ENCODE data around the gene NDE1.
A peak's percentile ranks its signal among the peaks of the same experiment; 100 is the strongest.
"Not testable (repeated sequence)": the region's sequence is repeated elsewhere in the genome, so short reads cannot be mapped to it uniquely, and the experiment has no call there.

NDE1 gene

DNA sequence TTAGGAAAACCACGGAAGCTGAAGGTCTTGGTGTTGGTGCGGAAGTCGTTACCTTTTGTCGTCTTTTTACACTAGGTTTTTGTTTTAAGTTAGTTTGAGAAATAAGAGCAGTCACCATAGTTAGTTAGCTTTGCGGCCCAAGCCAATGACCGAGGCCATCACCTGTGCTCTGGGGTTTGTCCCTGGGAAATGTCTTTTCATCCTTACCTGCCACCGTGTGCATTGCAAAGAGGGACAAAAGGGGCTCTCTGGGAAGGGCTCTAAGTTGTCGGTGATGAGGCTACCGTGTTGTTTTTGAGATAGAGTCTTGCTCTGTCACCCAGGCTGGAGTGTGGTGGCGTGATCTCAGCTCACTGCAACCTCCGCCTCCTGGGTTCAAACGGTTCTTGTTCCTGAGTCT is 49.8 kb downstream of the NDE1 start:
- DNase-seq (ENCODE audit: low spot score): no peak

DNA sequence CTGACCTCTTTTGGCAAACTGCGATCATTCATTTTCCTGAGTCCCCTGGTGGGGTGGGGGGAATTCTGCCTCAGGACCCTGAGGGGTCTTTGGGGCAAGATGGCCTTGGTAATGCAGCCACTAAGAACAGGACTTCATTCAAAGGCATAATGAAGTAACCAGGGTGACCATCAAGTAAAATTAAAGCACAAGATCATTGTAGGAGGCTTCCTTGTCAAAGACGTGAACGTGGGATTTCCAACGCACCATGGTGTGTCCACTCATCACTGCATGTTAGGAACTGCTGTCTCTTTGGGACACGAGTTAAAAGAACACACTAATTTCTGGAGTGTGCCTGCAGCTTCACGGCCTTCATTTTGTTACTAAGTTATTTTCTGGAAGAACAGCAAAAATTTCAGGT is 51.3 kb downstream of the NDE1 start:
- DNase-seq (ENCODE audit: low spot score): no peak

DNA sequence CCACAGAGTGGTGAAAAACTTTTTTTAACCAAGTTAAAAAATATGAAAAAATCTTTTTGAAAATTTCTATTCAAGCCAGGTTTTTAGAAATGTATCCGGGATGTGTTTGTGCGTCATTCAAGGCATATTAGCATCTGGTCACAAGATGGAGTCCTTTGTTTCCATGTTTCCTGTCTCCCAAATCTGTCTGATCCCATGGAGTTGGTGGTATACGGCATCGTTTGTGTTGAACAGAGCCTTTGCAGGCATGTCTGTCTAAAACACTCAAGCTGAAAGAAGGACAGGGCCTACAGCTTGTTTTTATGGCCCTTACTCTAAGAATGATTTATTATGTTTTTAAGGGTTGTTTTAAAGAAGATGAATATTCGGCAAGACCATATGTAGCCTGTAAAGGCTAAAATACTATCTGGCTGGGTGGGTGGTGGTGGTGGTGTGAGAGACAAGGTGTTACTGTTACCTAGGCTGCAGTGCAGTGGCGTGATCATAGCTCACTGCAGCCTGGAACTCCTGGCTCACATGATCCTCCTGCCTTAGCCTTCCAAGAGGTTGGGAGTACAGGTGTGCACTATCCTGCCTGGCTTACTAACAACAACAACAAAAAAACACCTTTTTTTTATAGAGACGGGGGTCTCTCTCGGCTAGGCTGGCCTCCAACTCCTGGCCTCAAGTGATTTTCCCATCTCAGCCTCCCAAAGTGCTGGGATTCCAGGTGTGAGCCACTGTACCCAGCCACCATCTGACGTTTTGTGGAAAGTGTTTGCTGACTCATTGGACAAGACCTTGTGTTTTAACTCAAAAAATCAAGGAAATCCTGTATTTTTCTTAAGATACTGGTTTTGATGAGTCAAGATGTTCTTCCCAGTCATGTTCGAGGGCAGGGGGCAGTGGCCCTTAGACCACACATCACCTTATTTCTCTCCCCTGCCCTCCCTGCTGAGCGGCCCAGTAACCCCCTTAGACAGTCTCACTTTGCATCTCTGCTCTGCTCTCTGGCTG is 52.2 kb downstream of the NDE1 start:
- no peak for DNase-seq (ENCODE audit: low spot score)

DNA sequence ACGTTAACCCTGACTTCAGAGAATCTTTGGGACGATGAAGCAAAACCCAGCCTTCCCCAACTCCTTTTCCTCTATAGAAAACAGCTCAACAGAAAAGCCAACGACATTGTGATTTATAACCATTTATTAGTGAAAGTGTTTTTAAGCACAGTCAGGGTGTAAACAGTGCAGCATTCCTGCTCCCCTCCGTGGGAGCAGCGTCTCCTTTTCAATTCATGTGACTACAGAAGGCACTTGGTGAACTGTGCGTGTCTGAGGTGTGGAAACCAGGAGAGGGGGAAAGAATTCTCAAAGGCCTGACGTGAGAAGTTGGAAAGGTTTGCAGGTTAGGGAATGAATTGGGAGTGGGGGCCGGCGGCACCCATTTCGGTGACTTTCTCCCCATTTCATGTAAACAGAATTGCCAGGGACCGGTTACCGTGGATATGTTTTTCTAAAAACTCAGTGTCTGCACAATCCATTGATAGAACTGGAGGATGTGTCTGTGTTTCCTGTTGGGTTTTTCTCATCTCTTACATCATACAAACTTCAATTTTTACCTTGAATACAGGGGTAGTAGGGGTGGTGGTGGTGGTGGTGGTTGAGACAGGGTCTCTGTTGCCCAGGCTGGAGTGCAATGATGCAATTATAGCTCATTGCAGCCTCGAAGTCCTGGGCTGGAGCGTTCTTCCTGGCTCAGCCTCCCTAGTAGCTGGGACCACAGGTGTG is 53.1 kb downstream of the NDE1 start:
- DNase-seq (ENCODE audit: low spot score): no peak

DNA sequence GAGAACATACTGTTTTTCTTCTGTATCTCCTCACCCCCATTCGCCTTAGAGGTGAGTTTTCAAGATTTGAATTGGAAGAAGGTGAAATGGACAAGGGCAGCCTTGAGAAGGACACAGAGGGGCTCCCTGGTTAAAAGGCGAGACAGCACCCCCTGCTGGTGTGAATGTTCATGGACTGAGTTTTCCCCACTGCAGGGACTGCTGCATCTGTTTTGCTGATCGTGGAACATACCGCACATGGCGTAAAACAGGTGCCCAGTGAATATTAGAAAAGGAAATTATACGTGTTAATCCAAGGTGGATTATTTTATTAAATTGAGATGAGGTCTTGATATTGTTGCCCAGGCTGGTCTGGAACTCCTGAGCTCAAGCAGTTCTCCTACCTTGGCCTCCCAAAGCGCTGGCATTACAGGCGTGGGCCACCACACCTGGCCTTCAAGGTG is 54.5 kb downstream of the NDE1 start:
- peak; percentile 33 for DNase-seq (ENCODE audit: low spot score)

DNA sequence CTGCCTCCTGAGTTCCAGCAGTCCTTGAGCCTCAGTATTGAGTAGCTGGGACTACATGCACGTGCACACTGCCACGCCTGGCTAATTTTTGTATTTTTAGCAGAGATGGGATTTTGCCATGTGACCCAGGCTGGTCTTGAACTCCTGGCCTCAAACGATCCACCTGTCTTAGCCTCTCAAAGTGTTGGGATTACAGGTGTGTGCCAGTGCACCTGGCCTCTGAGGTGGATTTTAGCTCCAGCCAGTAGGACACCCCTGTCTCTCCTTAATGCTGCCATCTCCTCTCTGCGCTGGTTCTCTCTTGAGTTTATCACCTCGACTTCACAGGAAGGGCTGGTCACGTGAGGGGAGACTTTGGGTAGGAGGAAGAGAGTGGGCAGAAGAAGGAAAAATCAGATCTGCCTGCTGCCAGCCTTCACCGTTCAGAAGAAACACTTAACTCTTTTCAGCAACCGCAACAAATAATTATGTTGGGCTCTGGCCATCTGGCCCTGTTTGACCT is 55.1 kb downstream of the NDE1 start:
- no peak for DNase-seq (ENCODE audit: low spot score)

DNA sequence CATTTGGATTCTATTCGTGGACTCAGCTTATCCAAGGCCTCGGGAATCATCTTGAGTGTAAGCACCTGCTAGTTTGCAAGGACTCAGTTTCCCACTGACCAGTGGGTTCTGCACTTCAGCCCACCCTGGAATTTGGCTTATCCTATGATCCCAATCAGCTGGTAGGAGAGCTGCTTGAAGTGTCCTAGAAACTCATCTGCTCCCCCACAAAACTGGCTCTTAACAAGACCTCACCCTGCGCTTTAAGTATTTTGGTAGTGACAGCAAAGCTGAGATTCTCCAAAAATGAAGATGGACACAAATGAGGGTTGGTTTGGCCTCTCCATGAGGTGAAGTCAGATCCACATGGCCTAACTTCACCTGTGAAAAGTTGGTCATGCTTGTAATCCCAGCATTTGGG is 57.3 kb downstream of the NDE1 start:
- DNase-seq (ENCODE audit: low spot score): no peak

DNA sequence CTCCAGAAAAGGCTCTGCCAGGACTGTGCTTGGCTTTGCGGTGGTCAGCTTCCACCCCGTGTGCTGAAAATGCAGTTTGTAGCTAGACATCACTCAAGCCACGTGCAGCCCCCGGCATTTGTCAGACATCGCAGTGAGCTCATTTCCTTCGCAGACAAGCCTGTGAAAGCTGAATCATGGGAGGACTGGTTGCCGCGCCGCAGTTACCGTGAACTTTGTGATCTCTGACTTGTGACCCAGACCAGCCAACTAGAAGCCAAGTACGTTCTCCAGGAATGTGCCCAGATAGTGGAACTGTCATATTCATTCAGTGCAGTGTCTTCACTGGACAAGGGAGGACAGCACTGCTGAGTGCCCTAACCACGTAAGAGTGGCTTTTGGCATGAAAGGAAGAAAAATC is 58.1 kb downstream of the NDE1 start:
- DNase-seq (ENCODE audit: low spot score): no peak

DNA sequence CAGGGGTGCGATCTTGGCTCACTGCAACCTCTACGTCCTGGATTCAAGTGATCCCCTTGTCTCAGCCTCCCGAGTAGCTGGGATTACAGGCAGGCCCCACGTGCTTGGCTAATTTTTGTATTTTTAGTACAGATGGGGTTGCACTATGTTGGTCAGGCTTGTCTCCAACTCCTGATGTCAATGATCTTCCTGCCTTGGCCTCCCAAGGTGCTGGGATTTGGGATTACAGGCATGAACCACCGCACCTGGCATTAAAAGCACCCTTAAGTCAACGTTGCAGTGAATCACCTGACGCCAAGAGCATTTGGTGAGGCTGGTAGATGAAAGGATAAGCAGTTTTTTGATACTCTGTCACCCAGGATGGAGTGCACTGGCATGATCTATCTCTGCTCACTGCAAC is 59.0 kb downstream of the NDE1 start:
- DNase-seq (ENCODE audit: low spot score): no peak

DNA sequence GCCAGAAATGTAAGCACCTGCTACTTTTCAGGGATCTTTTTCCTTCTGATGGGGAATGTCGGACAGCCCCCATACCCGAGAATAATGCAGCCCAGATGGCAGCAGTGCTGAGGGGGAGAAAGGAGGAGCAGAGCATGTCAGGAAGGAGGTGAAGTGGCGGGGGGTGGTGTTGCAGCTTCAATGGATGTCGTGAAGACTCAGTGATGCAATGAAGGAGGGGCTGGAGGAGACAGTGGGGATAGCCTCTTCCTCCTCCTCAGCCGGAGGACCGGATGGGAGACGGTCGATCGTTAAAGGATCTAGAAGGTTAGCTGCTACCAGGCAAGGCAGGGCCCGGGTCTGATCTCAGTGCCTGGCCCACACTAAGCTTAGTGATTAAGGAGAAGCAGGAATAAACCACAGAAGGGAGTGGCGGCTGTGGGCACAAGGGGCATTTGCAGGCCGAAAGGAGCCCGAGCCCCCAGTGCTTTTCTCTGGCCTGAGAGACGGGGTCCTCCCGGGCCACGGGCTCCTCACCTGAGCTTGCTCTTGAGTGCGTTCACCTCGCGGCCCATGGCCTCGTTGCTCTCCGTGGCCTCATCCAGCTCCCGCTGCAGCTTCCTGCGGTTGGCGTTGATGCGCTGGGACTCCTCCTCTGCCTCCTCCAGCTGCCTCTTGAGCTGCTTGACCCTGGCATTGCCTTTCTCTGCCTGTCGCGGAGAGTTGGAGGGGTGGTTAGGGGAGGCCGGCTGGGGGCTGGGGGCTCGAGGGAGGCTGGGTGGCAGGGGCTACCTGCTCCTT is 64.5 kb downstream of the NDE1 start:
- no peak for DNase-seq (ENCODE audit: low spot score)

DNA sequence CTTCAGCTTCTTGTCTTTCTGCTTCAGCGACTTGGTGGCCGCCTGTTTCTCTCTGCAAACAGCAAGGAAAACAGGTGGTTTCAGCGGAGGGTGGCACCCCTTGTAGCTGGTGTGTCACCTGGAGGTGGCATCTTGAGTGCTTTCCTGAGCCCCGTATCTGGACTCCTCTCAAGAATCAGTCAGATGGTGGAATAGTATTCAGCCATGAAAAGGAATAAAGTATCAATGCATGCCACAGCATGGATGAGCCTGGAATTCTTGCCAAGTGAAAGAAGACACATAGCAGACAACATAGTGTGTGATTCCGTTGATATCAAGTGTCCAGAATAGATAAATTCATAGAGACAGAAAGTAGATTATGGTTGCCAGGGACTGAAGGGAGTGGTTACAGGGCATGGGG is 65.2 kb downstream of the NDE1 start:
- DNase-seq (ENCODE audit: low spot score): no peak

DNA sequence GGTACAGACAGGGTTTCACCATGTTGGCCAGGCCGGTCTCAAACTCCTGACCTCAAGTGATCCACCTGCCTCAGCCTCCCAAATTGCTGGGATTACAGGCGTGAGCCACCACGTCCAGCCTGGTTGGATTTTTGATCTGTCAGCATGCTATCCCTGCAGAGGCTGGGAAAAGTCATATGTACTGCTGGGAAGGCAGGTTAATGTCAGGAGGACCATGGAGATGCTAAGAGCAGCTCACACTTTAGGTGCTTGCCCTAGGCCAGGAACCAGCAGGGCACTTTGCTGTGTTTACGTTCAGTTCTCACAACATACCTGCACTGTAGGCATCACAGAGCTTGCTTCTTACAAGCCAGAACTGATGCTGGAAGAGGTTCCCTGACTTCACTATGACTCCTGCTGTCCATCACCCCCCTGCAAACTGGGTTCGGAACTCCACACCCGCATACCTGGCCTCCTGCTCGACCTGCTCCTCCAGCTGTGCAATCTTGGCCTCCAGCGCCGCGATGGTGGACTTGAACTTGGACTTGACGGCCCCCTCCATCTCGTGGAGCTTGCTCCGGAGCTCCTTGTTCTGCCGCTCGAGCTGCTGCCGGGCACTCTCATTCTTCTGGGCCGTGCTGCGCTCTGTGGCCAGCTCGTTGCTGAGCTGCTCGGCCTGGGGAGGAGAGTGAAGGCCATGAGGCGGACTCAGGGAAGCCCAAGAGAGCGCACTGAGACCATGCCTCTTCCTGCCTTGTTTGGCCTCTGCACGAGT is 66.8 kb downstream of the NDE1 start:
- no peak for DNase-seq (ENCODE audit: low spot score)

DNA sequence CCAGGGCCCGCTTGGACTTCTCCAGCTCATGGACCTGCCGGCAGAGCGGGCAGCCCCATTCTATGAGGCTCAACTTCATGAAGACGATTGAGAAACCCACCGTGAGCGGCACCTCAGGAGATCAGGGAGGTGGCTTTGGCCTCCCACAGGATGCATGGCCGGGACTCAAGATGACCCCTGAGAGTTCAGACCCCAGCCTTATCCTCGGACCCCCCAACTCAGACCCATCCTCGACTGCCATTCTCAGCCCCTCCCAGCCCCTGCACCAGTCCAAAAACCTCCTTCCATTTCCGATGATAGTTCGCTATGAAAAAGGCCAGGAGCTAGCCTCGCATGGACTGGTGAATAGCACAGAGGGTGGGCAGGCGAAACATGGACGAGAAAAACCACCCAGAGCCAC is 71.0 kb downstream of the NDE1 start:
- DNase-seq (ENCODE audit: low spot score): no peak

DNA sequence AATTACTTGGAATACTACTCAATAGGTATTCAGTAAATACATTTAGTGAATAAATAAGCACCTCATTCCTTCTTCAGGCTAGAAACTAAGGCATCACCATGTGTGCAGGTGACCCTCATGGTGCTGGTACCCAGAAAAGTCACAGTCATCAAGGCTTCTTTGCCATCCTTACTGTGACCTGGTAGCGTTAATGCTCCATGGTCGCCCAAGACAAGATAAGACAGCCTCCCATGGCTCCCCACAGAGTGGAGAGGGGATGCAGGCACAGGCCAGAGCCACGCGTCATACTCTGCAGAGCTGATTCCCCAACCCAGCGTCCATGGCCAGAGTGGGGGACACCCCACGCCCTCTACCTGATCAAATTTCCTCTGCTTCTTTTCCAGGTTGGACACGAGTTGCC is 73.8 kb downstream of the NDE1 start:
- DNase-seq (ENCODE audit: low spot score): no peak

DNA sequence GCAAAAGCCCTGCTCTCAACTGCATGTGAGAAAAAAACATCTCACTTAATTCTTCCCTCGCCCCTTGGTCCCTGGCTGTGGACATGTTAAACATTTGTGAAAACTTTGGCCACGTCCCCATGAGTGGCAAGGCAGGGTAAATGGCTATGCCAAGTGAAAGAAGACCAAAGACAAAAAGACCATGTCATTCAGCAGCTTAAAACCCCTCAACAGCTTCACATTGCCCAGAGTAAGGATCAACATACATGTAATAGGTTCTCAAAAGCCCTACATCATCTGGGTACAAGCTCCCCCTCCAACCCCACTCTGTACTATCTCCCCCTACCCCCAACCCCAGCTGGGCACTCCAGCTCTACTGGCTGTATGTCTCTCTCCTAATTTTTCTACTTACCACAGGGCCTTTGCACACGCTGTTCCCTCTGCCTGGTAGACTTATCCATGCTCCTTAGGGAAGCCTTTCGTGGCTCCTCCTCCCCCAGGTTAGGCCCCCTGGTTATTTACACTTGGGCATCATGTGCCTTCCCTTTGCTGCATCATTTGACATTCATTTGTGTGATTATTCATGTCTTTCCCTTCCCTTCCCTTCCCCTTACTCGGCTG is 75.7 kb downstream of the NDE1 start:
- DNase-seq (ENCODE audit: low spot score): no peak

DNA sequence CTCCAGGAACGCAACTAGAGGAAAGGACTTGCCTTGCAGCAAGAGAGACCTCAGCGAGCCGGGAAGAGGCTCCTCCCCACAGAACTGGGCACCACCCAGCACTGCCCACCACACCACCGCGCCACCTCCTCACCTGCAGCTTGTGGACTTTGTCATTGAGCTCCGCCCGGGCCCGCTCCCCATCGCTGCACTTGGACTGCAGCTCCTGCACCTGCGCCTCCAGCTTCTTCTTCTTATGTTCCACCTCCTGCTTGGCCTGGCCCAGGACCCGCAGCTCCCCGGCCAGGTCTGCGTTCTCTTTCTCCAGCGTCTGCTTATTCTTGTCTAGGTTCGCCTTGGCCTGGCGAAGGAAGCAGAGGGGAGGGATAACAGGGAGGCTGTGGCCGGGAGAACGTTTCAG is 76.7 kb downstream of the NDE1 start:
- DNase-seq (ENCODE audit: low spot score): no peak

DNA sequence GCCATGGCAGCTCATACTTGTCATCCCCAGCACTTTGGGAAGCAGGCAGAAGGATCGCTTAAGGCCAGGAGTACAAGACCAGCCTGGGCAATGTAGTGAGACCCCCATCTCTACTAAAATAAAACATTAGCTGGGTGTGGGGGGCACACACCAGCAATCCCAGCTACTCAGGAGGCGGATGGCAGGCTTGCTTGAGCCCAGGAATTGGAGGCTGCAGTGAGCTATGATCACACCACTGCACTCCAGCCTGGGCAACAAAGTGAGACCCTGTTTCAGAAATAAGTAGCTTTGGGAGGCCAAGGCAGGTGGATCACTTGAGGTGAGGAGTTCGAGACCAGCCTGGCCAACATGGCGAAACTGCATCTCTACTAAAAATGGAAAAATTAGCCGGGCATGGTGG is 77.7 kb downstream of the NDE1 start:
- not testable (repeated sequence) for DNase-seq (ENCODE audit: low spot score)

DNA sequence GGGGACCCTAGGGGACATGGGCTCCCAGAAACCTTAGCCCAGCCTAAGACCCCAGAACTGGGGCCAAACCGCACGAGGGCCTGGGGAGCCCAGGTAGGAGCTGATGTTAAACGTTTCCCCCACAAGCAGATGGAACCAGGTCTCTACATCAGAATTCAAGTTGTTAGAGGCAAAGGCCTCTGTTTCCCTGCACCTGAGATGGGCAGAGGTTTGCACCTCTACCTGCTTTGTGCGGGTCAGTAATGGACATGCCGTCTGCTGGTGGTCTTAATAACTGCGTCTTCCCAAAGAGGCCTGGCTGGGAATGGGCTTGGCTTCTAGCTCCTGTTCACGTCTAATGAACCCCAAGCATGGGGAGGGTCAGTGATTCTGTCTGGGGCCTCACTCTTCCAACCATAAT is 79.1 kb downstream of the NDE1 start:
- DNase-seq (ENCODE audit: low spot score): no peak

DNA sequence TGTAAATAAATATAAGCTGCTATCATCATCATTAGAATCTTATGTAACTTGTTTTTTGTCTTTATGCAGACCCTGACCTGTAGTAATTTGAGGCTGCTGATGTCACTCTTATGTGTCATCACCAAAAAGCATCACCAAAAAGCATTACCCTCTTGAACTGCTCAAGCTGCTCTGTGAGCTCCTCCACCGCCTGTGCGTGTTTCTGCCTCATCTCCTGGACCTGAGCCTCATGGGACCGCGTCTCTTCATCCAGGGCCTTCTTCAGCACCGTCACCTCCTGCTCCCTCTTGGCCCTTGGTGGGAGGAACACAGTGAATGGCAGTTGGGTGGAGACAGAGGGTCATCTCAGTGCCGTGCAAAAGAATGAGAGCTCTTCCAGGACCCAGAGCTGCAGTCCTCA is 82.4 kb downstream of the NDE1 start:
- DNase-seq (ENCODE audit: low spot score): no peak

DNA sequence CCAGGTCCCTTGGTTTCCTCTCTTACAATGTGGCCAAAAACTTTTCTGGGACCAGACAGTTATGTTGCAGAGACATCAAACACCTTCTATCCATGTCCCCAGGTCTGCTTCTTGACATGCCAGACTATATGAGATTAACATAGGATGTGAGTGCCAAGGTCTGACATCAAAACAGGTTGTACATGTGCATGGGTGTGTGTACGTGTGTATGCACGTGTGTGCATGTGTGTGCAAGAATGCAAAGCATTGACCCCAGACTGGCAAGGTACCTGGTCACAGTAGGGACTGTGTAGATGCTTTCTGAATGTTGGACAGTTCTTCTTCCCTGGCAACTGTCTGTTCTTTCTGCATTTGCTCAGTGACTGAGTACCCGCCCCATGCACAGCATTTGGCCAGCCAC is 85.6 kb downstream of the NDE1 start:
- no peak for DNase-seq (ENCODE audit: low spot score)

DNA sequence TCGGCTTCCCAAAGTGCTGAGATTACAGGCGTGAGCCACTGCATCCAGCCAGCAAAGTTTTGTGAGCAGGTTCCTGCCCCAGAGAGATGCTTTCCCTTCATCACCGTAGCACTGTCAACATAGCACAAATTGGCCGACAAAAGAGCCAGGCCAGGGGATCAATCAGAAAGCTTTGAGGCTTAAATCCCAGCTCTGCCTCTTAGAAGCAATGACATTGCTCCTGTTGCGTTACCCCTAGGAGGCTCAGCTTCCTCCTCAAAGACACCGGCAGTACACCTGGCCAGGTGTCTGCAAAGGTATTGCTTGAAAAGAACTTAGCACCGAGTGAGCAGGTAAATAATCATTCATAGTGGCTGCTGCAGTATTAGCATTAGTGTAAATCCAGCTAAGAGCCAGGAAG is 86.5 kb downstream of the NDE1 start:
- no peak for DNase-seq (ENCODE audit: low spot score)
